HG02870 (cell line): ENCODE measurements around the gene KRTAP10-12.

Source experiments
- ATAC-seq: cut with Tn5 transposase; IDR thresholded peaks from one replicate; pipeline ENCODE4 v1.9.1; 2021; ENCODE audit warnings: mild to moderate bottlenecking, moderate library complexity; ENCODE audit not compliant: unreplicated experiment

The KRTAP10-12 gene

GRCh38 chr21:44710756-44711326 lies 13.9 kb downstream of the KRTAP10-12 start:
- no peak for ATAC-seq

- ATAC-seq, result no peak
These were observed 14.6 kb downstream of the KRTAP10-12 start, which contains the start of gene TSPEAR for GRCh38 chr21:44711327-44712202. TSS of gene TSPEAR (minus strand) at chr21:44711572. CDS start at chr21:44711514, 58 bp downstream.

- no peak for ATAC-seq
These were observed 15.4 kb downstream of the KRTAP10-12 start for GRCh38 chr21:44712203-44713028.

- ATAC-seq, result no peak
These were observed 16.2 kb downstream of the KRTAP10-12 start for GRCh38 chr21:44713130-44713529.

GRCh38 chr21:44713846-44714245 lies 16.9 kb downstream of the KRTAP10-12 start:
- ATAC-seq, result no peak

GRCh38 chr21:44714905-44715304 lies 17.9 kb downstream of the KRTAP10-12 start:
- no peak for ATAC-seq

- no peak for ATAC-seq
These were observed 20.0 kb downstream of the KRTAP10-12 start for GRCh38 chr21:44716984-44717383.

GRCh38 chr21:44718093-44718492 lies 21.1 kb downstream of the KRTAP10-12 start:
- ATAC-seq, result no peak

- ATAC-seq, result no peak
These were observed 21.6 kb downstream of the KRTAP10-12 start for GRCh38 chr21:44718571-44718970.

GRCh38 chr21:44720170-44720569 lies 23.2 kb downstream of the KRTAP10-12 start:
- no peak for ATAC-seq

GRCh38 chr21:44722731-44723130 lies 25.8 kb downstream of the KRTAP10-12 start:
- no peak for ATAC-seq

GRCh38 chr21:44723177-44724131 lies 26.5 kb downstream of the KRTAP10-12 start:
- ATAC-seq, result no peak

- ATAC-seq, result no peak
These were observed 27.2 kb downstream of the KRTAP10-12 start for GRCh38 chr21:44724196-44724595.

- no peak for ATAC-seq
These were observed 28.0 kb downstream of the KRTAP10-12 start for GRCh38 chr21:44724926-44725325.

GRCh38 chr21:44726826-44727225 lies 29.9 kb downstream of the KRTAP10-12 start:
- ATAC-seq, result no peak

GRCh38 chr21:44727321-44727720 lies 30.3 kb downstream of the KRTAP10-12 start:
- ATAC-seq, result no peak

- no peak for ATAC-seq
These were observed 30.8 kb downstream of the KRTAP10-12 start for GRCh38 chr21:44727757-44728156.

- ATAC-seq, result no peak
These were observed 31.7 kb downstream of the KRTAP10-12 start for GRCh38 chr21:44728716-44729115.

- ATAC-seq, result no peak
These were observed 32.5 kb downstream of the KRTAP10-12 start for GRCh38 chr21:44729336-44730027.

GRCh38 chr21:44730028-44730395 lies 33.0 kb downstream of the KRTAP10-12 start:
- no peak for ATAC-seq
